ENCODE results near the gene C16orf86.

Gene C16orf86

GRCh38 chr16:67673712-67674580 lies 7.3 kb downstream of the C16orf86 start:
- CTCF ChIA-PET = interaction anchor here (0.5 to 19.0 kb wide), 18 partner anchors 7 to 268 kb away, joined by 3 to 605 read pairs (median 8); partner anchors contain the start of genes CTCF, NRN1L, NUTF2 and PARD6A
- DNase-seq (ENCODE audit: low read depth, low spot score) = no peak
- POLR2A ChIA-PET = no interaction called here

DNA sequence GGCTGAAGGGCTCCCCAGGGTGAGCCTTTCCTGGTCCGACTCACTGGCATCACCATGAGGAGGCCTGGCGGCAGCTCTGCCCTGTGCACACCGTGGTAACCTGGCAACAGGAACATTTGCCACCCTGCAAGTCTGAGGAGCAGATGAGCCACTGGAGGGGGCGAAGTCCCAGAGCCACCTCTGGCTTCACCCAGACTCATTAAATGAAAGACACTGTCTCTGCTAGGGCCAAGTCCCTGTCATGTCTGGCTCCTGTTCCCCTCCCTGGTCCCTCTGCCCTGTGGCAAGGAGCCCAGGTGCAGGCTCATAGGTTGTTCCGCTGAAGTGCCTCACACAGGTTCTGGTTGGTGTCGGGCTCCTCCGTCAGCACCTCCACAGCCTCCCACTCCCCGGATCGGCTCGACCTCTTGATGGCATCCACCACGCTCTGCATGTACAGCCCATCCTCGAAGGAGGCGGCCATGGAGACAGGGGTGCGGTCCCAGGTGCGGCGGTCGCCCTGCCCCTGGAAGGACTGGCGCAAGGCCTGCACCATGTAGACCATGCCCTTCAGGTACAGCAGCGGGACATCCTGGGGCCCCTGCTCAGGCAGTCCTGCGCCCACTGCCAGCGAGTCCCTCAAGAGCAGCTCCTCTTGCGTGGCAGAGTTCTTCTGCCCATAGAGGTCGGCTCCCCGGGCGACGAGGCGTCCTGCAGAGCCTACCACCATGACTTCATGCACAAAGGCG lies 8.4 kb downstream of the C16orf86 start:
- TF ChIP-seq, protein P1, sequence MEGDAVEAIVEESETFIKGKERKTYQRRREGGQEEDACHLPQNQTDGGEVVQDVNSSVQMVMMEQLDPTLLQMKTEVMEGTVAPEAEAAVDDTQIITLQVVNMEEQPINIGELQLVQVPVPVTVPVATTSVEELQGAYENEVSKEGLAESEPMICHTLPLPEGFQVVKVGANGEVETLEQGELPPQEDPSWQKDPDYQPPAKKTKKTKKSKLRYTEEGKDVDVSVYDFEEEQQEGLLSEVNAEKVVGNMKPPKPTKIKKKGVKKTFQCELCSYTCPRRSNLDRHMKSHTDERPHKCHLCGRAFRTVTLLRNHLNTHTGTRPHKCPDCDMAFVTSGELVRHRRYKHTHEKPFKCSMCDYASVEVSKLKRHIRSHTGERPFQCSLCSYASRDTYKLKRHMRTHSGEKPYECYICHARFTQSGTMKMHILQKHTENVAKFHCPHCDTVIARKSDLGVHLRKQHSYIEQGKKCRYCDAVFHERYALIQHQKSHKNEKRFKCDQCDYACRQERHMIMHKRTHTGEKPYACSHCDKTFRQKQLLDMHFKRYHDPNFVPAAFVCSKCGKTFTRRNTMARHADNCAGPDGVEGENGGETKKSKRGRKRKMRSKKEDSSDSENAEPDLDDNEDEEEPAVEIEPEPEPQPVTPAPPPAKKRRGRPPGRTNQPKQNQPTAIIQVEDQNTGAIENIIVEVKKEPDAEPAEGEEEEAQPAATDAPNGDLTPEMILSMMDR (IDR thresholded peaks at IDR 0.05; ENCODE audit: insufficient read depth, low read length, missing control alignments) = no peak
- POLR2A ChIA-PET = no interaction called here
- no peak overlapping the region for H3K4me3 ChIP-seq (ENCODE audit: low read depth, low read length)
- no peak for DNase-seq (ENCODE audit: low read depth, low spot score)
- CTCF ChIA-PET = interaction anchor here (1.0 to 19.0 kb wide), 3 partner anchors 9 to 152 kb away, joined by 3 to 605 read pairs (median 3); partner anchors contain the start of gene RIPOR1

More at GRCh38 chr16:67673712-67674580, 7.3 kb downstream of the C16orf86 start:
- H3K4me3 ChIP-seq (ENCODE audit: low read depth, low read length) = no peak overlapping the region
- TF ChIP-seq, protein P1 (IDR thresholded peaks at IDR 0.05; ENCODE audit: insufficient read depth, low read length, missing control alignments) = no peak

DNA sequence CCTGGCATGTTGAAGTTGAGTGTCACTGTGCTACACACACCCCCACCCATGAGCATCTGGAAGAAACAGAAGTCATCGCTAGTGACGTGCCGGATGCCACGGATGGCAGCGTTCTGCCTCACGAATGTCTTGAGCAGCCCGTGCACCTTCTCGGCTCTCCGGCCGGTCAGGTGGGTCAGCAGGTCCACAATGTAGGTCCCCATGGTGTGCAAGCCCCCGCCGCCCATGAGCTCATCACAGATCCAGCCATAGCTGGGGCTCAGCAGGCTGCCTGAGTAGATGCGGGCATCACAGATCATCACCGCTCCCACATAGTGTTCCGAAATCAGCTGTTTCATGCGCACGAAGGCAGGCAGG lies 8.9 kb downstream of the C16orf86 start:
- POLR2A ChIA-PET = no interaction called here

GRCh38 chr16:67675999-67676398 lies 9.4 kb downstream of the C16orf86 start:
- no peak for DNase-seq (ENCODE audit: low read depth, low spot score)
- H3K4me3 ChIP-seq (ENCODE audit: low read depth, low read length) = no peak overlapping the region
- TF ChIP-seq, protein P1 (IDR thresholded peaks at IDR 0.05; ENCODE audit: insufficient read depth, low read length, missing control alignments) = no peak
- CTCF ChIA-PET = interaction anchor here (10.7 kb wide), 1 partner anchor 6 kb away, joined by 87 read pairs; the partner anchor contains the start of genes C16orf86 and ENKD1
- POLR2A ChIA-PET = no interaction called here

More for the DNA sequence above, 8.9 kb downstream of the C16orf86 start:
- no peak overlapping the region for H3K4me3 ChIP-seq (ENCODE audit: low read depth, low read length)
- no peak for DNase-seq (ENCODE audit: low read depth, low spot score)
- TF ChIP-seq, protein P1 (IDR thresholded peaks at IDR 0.05; ENCODE audit: insufficient read depth, low read length, missing control alignments) = no peak
- CTCF ChIA-PET = no interaction called here

- ChIA-PET POLR2A (no interaction called here), CTCF (interaction anchor here (0.6 to 10.7 kb wide), 2 partner anchors 7 to 11 kb away, joined by 3 to 87 read pairs; partner anchors contain the start of genes C16orf86 and ENKD1)
- DNase-seq (ENCODE audit: low read depth, low spot score) = no peak
- H3K4me3 ChIP-seq (ENCODE audit: low read depth, low read length) = no peak overlapping the region
- TF ChIP-seq, protein P1 (IDR thresholded peaks at IDR 0.05; ENCODE audit: insufficient read depth, low read length, missing control alignments) = no peak
These were observed 9.9 kb downstream of the C16orf86 start for GRCh38 chr16:67676516-67676915.

- no peak overlapping the region for H3K4me3 ChIP-seq (ENCODE audit: low read depth, low read length)
- ChIA-PET POLR2A (no interaction called here), CTCF (interaction anchor here (0.6 to 10.7 kb wide), 2 partner anchors 7 to 11 kb away, joined by 3 to 87 read pairs; partner anchors contain the start of genes C16orf86 and ENKD1)
- TF ChIP-seq, protein P1 (IDR thresholded peaks at IDR 0.05; ENCODE audit: insufficient read depth, low read length, missing control alignments) = no peak
- DNase-seq (ENCODE audit: low read depth, low spot score) = no peak
These were observed 10.3 kb downstream of the C16orf86 start for GRCh38 chr16:67676939-67677338.

Data from AG04449 (cell line).